ENCODE measurements around the gene TEX52.

Gene TEX52

DNA sequence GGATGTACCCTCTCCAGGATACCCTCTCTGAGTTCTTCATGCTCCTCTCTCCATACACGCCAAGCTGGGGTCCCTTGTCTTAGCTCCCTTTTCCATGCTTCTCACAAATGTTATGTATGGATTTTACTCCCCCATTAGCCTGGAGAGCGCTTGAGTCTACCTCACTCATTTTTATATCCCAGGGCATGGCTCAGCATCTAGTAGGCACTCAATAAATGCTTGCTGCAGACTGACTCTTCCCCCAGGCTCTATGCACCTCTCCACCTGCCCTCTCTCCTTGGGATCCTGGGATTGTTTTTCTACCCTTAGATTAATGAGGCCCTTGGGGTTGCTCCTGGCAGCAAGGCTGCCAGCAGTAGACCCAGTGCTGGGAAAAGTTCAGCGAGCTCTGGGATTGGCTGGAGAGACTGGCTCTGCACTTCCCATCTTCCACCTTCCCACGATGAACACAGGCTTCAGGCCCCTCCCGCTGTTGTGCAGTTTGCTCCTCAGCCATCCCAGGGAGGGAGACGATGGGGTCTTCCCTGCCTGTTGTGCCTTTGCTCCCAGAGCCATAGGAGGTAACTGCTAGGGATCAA lies 24.2 kb downstream of the TEX52 start:
- no peak for DNase-seq (ENCODE audit: low read depth, low spot score)

DNA sequence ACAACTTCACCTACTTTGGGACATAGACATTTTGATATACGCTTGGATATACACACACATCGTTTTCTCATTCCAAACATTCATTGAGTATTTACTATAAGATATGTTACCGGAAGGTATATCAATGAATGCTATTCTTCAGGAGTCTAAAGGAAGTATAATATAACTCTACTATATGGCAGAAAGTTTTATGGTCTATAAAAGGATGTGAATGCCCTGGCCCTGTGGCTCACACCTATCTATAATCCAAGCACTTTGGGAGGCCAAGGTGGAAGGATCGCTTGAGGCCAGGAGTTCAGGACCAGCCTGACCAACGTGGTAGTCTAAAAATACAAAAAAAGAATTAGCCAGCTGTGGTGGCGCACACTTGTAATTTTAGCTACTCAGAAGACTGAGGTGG lies 27.6 kb downstream of the TEX52 start:
- DNase-seq (ENCODE audit: low read depth, low spot score): no peak

DNA sequence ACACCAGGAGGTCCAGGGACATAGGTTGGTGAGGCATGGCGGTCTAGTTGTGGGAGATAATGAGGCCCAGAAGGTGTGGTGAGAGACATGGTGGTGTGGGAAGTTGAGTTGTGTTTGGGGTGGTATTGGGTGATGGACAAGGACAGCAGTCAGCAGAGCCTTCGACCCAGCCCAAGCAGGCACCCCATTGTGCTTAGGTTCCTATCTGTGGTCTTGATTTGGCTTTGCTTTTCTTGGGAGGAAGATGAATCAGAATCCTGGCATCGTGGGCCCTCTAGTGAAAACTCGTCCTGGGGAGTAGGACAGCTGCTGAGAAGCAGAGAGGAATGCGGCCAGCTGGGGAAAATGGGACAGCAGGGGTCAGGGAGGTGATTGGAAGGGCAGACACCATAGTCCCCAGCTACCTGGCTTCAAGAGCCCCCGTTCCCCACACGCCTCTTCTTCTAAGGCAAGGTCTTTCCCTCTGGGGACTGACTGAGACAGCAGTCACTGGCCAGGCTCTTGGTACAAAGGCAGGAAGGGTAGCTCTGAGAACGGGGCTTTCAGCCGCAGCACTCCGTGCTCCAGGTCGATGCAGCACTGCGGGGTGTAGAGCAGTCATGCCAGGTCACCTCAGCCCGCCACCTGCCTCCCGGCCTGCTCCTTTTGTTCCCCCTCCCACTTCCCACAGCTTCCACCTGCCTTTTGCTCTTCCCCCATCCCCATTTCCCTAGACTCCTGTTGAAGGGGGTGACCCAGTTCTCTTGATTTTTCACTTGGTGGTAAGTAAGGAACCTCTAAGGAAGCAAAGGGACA lies 29.9 kb downstream of the TEX52 start:
- no peak for DNase-seq (ENCODE audit: low read depth, low spot score)

GRCh38 chr12:2826036-2826435 lies 30.8 kb downstream of the TEX52 start:
- DNase-seq (ENCODE audit: low read depth, low spot score): no peak

DNA sequence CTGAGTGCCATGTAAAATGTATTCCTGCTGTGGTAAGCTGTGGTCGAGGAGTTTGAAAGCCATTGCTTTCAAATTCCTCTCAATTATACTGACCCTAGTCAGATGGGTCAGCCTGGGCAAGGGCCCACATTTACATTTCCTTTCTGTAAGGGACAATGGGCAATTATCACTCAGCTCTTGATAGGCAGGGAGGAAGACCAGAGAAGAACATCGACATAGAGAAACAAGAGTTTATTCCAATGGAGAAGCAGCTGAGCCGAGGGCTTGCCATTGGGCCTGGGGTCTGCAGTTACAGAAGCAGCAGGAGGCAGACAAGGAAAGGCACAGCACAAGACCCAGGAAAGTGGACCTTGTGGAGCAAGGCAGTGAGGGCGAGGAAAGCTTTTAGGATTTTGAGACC lies 31.7 kb downstream of the TEX52 start:
- DNase-seq (ENCODE audit: low read depth, low spot score): no peak

DNA sequence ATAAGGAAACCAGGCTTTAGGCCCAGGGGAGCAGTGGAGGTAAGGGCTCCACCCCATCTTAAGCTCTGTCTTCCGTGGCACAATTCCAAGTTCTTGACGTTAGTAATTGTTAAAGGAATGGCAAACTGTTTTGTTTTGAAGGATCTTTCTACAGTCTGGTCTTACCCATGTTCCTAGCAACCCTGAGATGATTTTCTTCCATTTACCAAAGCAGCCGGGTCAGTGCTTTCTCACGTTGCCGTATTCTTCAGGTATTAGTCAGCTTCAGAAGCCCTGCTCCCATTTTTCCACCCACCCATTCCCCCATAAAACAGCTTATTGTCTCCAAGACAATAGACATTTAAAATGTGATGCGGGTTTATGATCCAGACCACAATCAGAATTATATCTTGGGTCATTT lies 32.3 kb downstream of the TEX52 start:
- no peak for DNase-seq (ENCODE audit: low read depth, low spot score)

- no peak for DNase-seq (ENCODE audit: low read depth, low spot score)
Measured at GRCh38 chr12:2823483-2823882, 33.4 kb downstream of the TEX52 start.

DNA sequence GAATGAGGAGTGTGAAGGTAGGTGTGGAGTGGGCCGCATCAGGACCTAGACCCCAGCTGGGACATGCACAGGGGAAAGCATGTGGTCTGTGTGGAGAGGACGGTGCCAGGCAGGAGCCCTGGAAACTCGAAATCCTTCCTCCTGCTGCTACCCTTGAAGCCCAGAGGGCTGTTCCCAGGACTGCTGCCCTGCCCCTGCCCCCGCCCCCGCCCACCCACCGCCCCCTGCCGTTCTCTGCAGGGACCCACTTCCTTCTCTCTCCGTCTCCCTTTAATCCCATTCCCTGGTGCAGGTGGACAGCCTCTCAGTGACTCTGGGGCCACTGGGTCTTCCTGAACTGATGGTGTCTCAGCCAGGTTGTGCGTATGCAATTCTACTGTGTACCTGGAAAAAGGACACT lies 36.4 kb downstream of the TEX52 start:
- no peak for DNase-seq (ENCODE audit: low read depth, low spot score)

- DNase-seq (ENCODE audit: low read depth, low spot score): no peak
Measured at GRCh38 chr12:2819810-2820209, 37.0 kb downstream of the TEX52 start.

DNA sequence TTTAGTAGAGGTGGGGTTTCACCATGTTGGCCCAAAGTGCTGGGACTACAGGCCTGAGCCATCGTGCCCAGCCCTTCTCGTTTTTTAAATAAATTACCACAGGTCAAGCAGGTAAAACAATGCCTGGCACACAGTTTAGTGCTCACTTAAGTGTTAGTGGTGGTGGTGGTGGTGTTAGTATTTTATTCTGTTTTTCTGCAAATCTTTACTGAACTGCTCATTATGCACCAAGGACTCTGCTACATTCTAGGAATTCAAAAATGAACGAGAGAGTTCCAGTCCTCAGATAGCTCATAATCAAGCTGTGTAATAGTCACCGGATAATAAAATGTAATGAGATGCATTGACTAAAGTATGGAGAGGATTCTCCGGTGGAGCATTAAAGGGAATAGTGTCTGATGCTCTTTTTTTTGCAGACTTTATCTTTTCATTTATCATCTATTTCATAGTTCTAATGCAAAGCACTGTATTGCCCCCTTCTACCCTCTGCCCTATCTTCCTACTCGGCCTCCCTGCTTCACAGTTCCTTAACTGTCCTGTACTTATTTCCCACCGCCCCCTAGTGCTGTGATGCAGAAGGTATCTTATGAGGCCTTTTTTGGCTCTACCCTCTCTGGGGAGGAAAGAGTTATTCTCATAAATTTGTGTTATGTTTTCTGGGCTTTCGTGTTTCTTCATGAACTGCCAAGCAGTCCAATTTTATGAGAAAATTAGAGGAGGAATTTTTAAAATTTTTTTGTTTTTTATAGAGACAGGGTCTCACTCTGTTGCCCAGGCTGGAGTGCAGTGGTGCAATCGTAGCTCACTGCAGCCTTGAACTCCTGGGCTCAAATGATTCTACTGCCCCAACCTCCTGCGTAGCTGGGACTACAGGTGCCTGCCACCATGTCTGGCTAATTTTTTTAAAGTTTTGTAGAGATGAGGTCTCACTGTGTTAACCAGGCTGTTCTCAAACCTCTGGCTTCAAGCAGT lies 43.3 kb downstream of the TEX52 start:
- DNase-seq (ENCODE audit: low read depth, low spot score): no peak

DNA sequence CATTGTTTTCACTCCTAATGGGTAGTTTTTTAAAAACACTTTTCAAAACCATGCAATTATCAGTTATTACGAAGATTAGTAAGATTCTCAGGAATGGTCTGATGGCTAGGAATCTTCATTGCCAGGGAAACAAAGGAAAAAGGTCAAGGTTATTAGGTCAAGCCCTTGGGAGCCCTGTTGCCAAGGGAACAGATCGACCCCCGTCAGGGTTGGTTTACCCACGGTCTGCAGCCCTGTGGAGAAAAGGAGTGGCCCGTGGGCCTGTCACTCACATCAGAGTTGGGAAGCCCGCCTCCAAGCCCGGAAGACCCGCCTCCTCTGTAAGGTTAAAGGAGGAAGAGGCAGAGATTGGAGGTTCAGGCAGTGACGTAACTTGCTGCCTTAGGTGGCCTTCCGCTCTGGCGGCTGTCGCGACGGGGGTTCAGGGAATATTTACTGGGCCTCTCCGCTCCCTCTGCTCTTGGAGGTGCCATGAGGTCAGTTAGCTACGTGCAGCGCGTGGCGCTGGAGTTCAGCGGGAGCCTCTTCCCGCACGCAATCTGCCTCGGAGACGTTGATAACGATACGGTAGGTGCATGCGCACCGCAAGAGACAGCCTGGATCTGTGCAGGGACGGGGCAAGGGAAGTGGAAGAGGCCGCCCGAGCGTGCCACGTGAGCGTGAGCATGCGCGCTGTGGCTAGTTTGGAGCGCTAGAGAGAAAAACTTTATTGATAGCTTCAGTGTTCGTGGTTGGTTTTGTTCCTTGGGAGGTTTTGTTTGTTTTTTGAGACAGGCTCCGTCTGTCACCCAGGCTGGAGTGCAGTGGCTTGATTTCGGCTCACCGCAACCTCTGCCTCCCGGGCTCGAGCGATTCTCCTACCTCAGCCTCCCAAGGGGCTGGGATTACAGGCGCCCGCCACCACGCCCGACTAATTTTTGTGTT lies 44.3 kb downstream of the TEX52 start, which contains the start of gene ITFG2:
Gene ITFG2 (plus strand): TSS at position 379 of the 924 bp plus-strand sequence. CDS start 93 bp downstream, at position 472.
- peak; percentile 94 for DNase-seq (ENCODE audit: low read depth, low spot score)

DNA sequence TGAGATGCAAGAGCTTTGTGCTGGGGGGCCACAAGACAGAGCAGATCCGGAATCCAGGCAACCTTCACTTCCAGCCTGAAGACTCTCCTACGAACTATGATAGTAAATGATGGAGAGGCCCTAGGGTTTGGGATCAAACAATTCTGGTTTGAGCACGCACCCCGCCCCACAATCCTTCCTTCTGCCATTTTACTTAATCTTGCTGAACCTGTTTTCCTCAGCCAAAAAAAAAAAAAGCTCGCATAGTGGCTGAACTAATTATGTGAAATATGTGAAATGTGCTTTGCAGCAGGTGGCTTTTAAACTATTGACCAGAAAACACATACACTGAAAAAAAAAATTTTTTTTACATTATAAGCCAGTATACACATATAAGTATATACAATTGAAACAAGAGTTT lies 45.0 kb downstream of the TEX52 start:
- no peak for DNase-seq (ENCODE audit: low read depth, low spot score)

DNA sequence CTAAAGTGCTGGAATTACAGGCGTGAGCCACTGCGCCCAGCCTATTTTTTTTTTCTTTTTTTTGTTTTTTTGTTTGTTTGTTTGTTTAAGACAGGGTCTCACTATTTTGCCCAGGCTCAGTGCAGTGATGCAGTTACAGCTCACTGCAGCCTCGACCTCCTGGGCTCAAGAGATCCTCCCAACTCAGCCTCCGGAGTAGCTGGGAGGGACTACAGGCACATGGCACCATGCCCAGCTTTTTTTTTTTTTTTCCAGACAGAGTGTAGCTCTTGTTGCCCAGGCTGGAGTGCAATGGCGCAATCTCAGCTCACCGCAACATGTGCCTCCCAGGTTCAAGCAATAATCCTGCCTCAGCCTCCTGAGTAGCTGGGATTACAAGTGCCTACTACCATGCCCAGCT lies 50.1 kb downstream of the TEX52 start:
- no peak for DNase-seq (ENCODE audit: low read depth, low spot score)

GRCh38 chr12:2805143-2805520 lies 51.7 kb downstream of the TEX52 start:
- DNase-seq (ENCODE audit: low read depth, low spot score): no peak

DNA sequence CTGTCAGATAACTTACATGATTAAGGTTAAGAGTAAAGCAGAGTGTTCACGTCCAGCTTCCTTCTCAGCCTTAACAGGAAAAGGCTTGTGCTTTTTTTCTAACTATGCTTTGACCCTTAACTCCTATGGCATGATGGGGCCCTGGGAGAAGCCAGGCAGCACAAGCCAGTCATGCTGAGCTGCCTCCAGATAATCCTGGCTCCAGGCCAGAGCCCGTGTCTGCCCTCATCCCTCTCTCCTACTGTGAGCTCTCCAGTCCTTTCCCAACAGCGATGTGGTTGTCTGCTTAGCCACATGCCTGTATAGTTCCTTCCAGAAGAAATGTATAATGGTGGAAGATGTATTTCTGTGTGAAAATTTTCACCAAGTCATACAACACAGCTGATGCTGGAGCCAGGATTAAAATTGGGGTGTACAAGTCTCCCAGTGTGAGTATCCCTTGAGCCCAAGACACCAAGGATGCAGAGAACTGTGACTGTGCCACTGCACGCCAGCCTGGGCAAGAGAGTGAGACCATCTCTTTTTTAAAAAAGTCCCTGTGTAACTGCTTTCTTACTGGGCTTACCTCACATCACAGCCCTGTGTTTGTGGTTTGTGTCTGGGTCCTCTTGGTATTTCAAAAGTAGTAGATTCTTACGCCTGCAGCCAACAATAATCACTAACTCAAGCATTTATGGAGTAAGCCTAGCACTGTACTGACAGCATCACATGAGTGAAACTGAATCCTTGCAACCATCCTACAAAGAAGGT lies 52.3 kb downstream of the TEX52 start:
- peak; percentile 85 for DNase-seq (ENCODE audit: low read depth, low spot score)

DNA sequence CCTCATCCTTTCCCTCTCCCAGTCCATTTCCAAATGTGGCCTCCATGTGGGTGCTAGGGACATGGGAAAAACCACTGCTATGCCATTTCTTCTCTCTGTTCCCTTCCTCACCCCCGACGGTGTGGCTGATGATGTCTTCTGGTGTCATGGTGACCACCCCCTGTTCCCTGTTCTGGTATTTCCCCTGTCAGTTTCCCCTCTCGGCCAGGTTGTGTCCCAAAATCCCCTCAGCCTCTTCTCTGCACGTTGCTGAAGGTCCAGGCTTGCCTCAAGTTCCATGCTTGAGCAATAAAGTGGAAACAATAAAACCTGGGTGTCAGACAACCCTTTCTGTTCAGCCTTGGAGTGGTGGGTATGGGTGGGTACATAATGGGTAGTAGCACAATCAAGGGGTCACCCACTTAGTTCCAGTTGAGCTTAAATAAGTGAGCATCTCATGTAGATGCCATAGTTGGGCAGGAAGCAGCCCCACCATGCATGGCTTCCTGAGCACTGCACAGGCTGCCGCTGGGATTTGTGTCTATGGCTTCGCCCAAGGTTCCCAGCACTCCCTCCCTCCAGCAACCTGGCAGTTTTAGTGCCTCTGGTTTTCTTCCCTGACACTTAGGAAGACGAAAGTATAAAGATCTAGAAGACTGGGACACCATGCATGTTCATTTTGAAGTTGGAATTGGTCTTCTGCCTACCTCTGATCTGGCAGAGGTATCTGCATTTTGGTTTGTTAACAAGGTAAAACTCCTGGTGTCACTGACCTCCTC lies 53.0 kb downstream of the TEX52 start:
- no peak for DNase-seq (ENCODE audit: low read depth, low spot score)

- no peak for DNase-seq (ENCODE audit: low read depth, low spot score)
Measured at GRCh38 chr12:2801044-2801783, 55.6 kb downstream of the TEX52 start.

DNA sequence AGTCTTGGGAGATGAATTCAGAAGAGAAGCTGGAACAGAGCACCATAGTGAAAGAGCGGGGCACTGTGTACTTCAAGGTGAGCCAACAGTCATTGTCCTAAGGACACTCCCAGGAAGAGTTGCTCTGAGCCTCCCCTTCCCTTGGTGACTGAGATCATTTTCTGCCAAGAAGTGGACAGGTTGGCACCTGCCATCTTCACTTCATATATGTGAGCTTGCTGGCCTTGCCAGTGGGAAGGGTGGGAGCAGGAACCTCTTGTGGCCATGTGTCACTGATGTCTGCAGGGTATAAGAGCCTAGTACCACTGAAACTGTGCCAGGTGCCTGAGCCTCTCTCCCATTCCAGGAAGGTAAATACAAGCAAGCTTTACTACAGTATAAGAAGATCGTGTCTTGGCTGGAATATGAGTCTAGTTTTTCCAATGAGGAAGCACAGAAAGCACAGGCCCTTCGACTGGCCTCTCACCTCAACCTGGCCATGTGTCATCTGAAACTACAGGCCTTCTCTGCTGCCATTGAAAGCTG lies 56.7 kb downstream of the TEX52 start:
- DNase-seq (ENCODE audit: low read depth, low spot score): no peak

Measured in smooth muscle cell of the brain vasculature (primary cell).